ENCODE results near the gene PALD1.

- TF ChIP-seq CTCF (IDR thresholded peaks at IDR 0.05) (peak; percentile 56 to 78 (median 69)), POLR2AphosphoS5 (IDR thresholded peaks at IDR 0.05) (no peak)
Measured at GRCh38 chr10:70461397-70462348, 16.9 kb upstream of the PALD1 start.

All from breast epithelium (tissue), 3 donors.